GM12878 (cell line): ENCODE data around the gene UBE3D. TPM values are rescaled to one million over a fixed set of nuclear protein-coding genes. Genes with fewer than 3 reads are reported as not detected.

Source experiments
- ATAC-seq: fragments of 200-7000 bp; cut with Tn5 transposase; 3 replicates; pipeline ENCODE4 v1.9.1; 2020; ENCODE audit warnings: mild to moderate bottlenecking, moderate library complexity
- BruUV-seq: library from RNA; stranded (reverse); fragments of 400-500 nt; replicated peaks from 2 replicates; lab custom pipeline; 2021; lab: Mats Ljungman, UMichigan
- CTCF ChIA-PET: fragments of 300-600 bp; sonication (Branson Sonifier 250); formaldehyde crosslinking; extraction: SDS; loops from one replicate; lab custom pipeline; 2021; ENCODE audit warnings: inconsistent platforms; lab: Yijun Ruan, JAX
- POLR2A ChIA-PET: fragments of 350-600 bp; formaldehyde crosslinking; extraction: SDS; loops from one replicate; lab custom pipeline; 2021; ENCODE audit warnings: inconsistent platforms; lab: Charles Lee
- RAD21 ChIA-PET: fragments of 300-600 bp; sonication (Branson Sonifier 250); formaldehyde crosslinking; loops from one replicate; lab custom pipeline; 2023; ENCODE audit warnings: antibody characterized with exemption; ENCODE audit not compliant: unreplicated experiment; lab: Charles Lee
- SMC1A ChIA-PET: fragments of 300-600 bp; sonication (Branson Sonifier 250); formaldehyde crosslinking; loops from one replicate; lab custom pipeline; 2023; ENCODE audit not compliant: unreplicated experiment, uncharacterized antibody; lab: Charles Lee
- DNase-seq: peaks from one replicate; pipeline ENCODE4 v3.0.0-alpha.2; 2011; ENCODE audit warnings: low read depth, low spot score
- FAIRE-seq: peaks from 3 replicates; lab custom pipeline; 2011; peaks lifted over from hg19 to GRCh38; lab: Jason Lieb, UNC
- H2AFZ ChIP-seq: 2 replicates; pipeline ENCODE4 v1.6.0; 2011; ENCODE audit warnings: low read depth, low read length, control low read depth; ENCODE audit not compliant: control insufficient read depth
- H3K27ac ChIP-seq: 2 replicates; pipeline ENCODE4 v1.5.1; 2011; ENCODE audit warnings: control low read depth; ENCODE audit not compliant: control insufficient read depth, insufficient read depth
- H3K27me3 ChIP-seq, 2 experiments: replicated peaks in 1 of 2; 2 replicates each; pipeline versions ENCODE4 v1.6.0 to v1.6.1; 2011; ENCODE audit warnings: low read length in 1 of 2; ENCODE audit not compliant: control insufficient read depth in 2 of 2, insufficient read depth in 2 of 2
- H3K36me3 ChIP-seq, 2 experiments: 2 replicates each; pipeline ENCODE4 v1.5.1; 2011; ENCODE audit warnings: low read length in 1 of 2; ENCODE audit not compliant: control insufficient read depth in 2 of 2, insufficient read depth in 2 of 2
- H3K4me1 ChIP-seq: 2 replicates; pipeline ENCODE4 v1.6.1; 2011; ENCODE audit warnings: mild to moderate bottlenecking, low read length, moderate library complexity, mixed read lengths; ENCODE audit not compliant: control insufficient read depth, insufficient read depth
- H3K4me2 ChIP-seq: 2 replicates; pipeline ENCODE4 v1.6.0; 2011; ENCODE audit warnings: control low read depth; ENCODE audit not compliant: control insufficient read depth, insufficient read depth
- H3K4me3 ChIP-seq: fragments of 200-600 bp; sonication (generic); 2 replicates; pipeline ENCODE4 v1.5.1; 2016
- H3K79me2 ChIP-seq: 2 replicates; pipeline ENCODE4 v1.6.0; 2011; ENCODE audit warnings: low read length; ENCODE audit not compliant: control insufficient read depth, insufficient read depth
- H3K9ac ChIP-seq: 2 replicates; pipeline ENCODE4 v1.8.0; 2011; ENCODE audit warnings: low read length, control low read depth, mixed read lengths; ENCODE audit not compliant: control insufficient read depth, insufficient read depth
- H3K9me3 ChIP-seq: replicated peaks from 3 replicates; pipeline ENCODE4 v1.5.1; 2011; ENCODE audit warnings: mild to moderate bottlenecking, low read length; ENCODE audit not compliant: control insufficient read depth, insufficient read depth
- H4K20me1 ChIP-seq: 2 replicates; pipeline ENCODE4 v1.6.0; 2011; ENCODE audit not compliant: control insufficient read depth, insufficient read depth
- CBX3 ChIP-seq: fragments of 200-600 bp; sonication (generic); IDR thresholded peaks from 2 replicates; pipeline ENCODE4 v1.6.1; 2016; ENCODE audit warnings: low read depth, borderline replicate concordance
- CHD2 ChIP-seq: IDR thresholded peaks from 2 replicates; pipeline ENCODE4 v1.6.1; 2011; ENCODE audit warnings: low read depth, low read length, improper control_type of control experiment, borderline replicate concordance
- ETV6 ChIP-seq, 2 experiments: fragments of 450-650 bp in 1 of 2; IDR thresholded peaks in 1 of 2; conservative IDR thresholded peaks in 1 of 2; 2 replicates each; pipeline ENCODE4 v1.6.1; 2014; ENCODE audit warnings: antibody characterized with exemption in 1 of 2, borderline replicate concordance in 1 of 2, low read depth in 1 of 2, mild to moderate bottlenecking in 1 of 2, moderate library complexity in 1 of 2
- IRF4 ChIP-seq: IDR thresholded peaks from 2 replicates; pipeline ENCODE4 v1.6.1; 2011; ENCODE audit warnings: low read depth, low read length
- MXI1 ChIP-seq: fragments of 150-350 bp; IDR thresholded peaks from 2 replicates; pipeline ENCODE4 v1.6.1; 2011; ENCODE audit warnings: low read depth, mild to moderate bottlenecking, inconsistent platforms, low read length, improper control_type of control experiment
- MYB ChIP-seq: fragments of 150-350 bp; IDR thresholded peaks from 2 replicates; pipeline ENCODE4 v1.6.1; 2014; ENCODE audit warnings: mild to moderate bottlenecking, low read depth, low read length, borderline replicate concordance
- NRF1 ChIP-seq: conservative IDR thresholded peaks from 2 replicates; pipeline ENCODE4 v1.6.1; 2011; ENCODE audit warnings: mild to moderate bottlenecking, low read depth, low read length, improper control_type of control experiment
- RAD21 ChIP-seq: IDR thresholded peaks from 2 replicates; pipeline ENCODE4 v1.6.1; 2011; ENCODE audit warnings: mild to moderate bottlenecking, low read depth, low read length, moderate library complexity; ENCODE audit not compliant: insufficient read depth
- RCOR1 ChIP-seq: conservative IDR thresholded peaks from 2 replicates; pipeline ENCODE4 v1.6.1; 2012; ENCODE audit warnings: low read depth, low read length, improper control_type of control experiment
- SMAD1 ChIP-seq: fragments of 450-650 bp; IDR thresholded peaks from 2 replicates; pipeline ENCODE4 v1.6.1; 2018; ENCODE audit warnings: mild to moderate bottlenecking, low read depth; ENCODE audit not compliant: partially characterized antibody
- SMAD5 ChIP-seq: IDR thresholded peaks from 2 replicates; pipeline ENCODE4 v1.6.1; 2016; ENCODE audit warnings: antibody characterized with exemption, low read depth
- SREBF1 ChIP-seq: IDR thresholded peaks from 2 replicates; pipeline ENCODE4 v1.6.1; 2012; ENCODE audit warnings: mild to moderate bottlenecking, low read length
- SRF ChIP-seq, 2 experiments: IDR thresholded peaks; 2 replicates each; pipeline ENCODE4 v1.6.1; 2011; ENCODE audit warnings: low read depth in 2 of 2, low read length in 2 of 2, mild to moderate bottlenecking in 1 of 2, moderate library complexity in 1 of 2
- YY1 ChIP-seq: IDR thresholded peaks from 2 replicates; pipeline ENCODE4 v1.6.1; 2011; ENCODE audit warnings: low read depth, mild to moderate bottlenecking, low read length
- ZNF24 ChIP-seq: fragments of 450-650 bp; IDR thresholded peaks from 2 replicates; pipeline ENCODE4 v1.6.1; 2017; ENCODE audit warnings: antibody characterized with exemption, mild to moderate bottlenecking
- ZZZ3 ChIP-seq: IDR thresholded peaks from 2 replicates; pipeline ENCODE4 v1.6.1; 2011; ENCODE audit warnings: low read depth; ENCODE audit not compliant: control insufficient read depth, insufficient read length
- WGBS: methylation state at CpG from one replicate; pipeline ENCODE4 v1.1.6; 2016; ENCODE audit warnings: low lambda C conversion rate; ENCODE audit not compliant: insufficient replicate concordance, insufficient coverage; ENCODE audit errors: missing lambda C conversion rate; 5-methylcytosine and 5-hydroxymethylcytosine counted together
- in situ Hi-C: fragments of 300-500 bp; cut with MboI; formaldehyde crosslinking; loops from 9 replicates; pipeline ENCODE4 v1.14.3; 2018; ENCODE audit warnings: mixed read lengths
- intact Hi-C: fragments of 100-400 bp; cut with micrococcal nuclease; formaldehyde crosslinking; loops from one replicate; pipeline ENCODE4 v1.14.2; 2022; ENCODE audit not compliant: unreplicated experiment
- polyA plus RNA-seq, 11 experiments: library from polyadenylated mRNA; depleted of rRNA in 4 of 11; unstranded in 6 of 11; stranded (reverse) in 5 of 11; fragments of >200 nt; fragmentation: Nextera tagmentation in 4 of 11; fragmentation: Illumina TruSeq in 1 of 11; extraction: Ambion mirVana in 4 of 11; extraction: Trizol in 1 of 11; gene quantifications; 1 replicate in 1 of 11; 2 replicates in 10 of 11; pipeline versions ENCODE4 v1.2.1 to v1.2.3, GENCODE V29; 2011 to 2016; ENCODE audit warnings: inconsistent platforms in 2 of 11, missing spikeins in 2 of 11, low read depth in 1 of 11
- total RNA-seq, 4 experiments: library from RNA; depleted of rRNA in 3 of 4; stranded (reverse); fragments of >200 nt in 3 of 4; fragmentation: Illumina TruSeq in 1 of 4; extraction: Trizol in 1 of 4; gene quantifications; 2 replicates each; pipeline versions ENCODE4 v1.2.1 to v1.2.3, GENCODE V29; 2013 to 2021
- TF ChIP-seq, protein P1 (sequence below): fragments of 450-650 bp; IDR thresholded peaks from 2 replicates; pipeline ENCODE4 v1.6.1; 2017; ENCODE audit warnings: mild to moderate bottlenecking, moderate library complexity
- TF ChIP-seq, protein P2 (sequence below): fragments of 450-650 bp; IDR thresholded peaks from 2 replicates; pipeline ENCODE4 v1.6.1; 2018; ENCODE audit warnings: borderline replicate concordance, mild to moderate bottlenecking; ENCODE audit not compliant: partially characterized antibody

The UBE3D gene
- total and polyA plus RNA-seq, 10 of the 15 experiments (the other 5 are each of a cell fraction or from before 2014, with no cell fraction given) = 4.3 to 9.0 (median 7.5) TPM

DNA sequence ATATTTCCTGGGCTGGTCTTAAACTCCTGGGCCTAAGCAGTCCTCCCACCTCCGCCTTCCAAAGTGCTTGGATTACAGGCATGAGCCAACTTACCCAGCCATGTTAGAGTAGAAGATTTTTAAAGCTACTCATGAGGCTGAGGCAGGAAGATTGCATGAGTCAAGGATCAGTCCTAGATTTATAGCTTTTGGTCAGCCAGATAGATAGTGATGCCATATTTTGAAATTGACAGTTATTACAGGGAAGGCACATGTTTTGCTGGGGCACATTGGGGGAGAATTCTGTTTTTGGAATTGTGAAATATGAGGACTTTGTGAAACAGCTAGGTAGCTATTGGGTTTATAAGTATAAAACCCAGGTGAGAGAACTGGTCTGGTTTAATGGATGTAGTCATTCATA is 42.7 kb upstream of the UBE3D start (continued):
- TF ChIP-seq ETV6 (conservative IDR thresholded peaks at IDR 0.05 in 1 of 2, IDR thresholded peaks at IDR 0.05 in 1 of 2; ENCODE audit: borderline replicate concordance in 1 of 2, low read depth in 1 of 2) (no peak), IRF4 (no peak), CHD2 (no peak), ZNF24 (no peak), SMAD1 (no peak), SMAD5 (no peak), YY1 (no peak)
- TF ChIP-seq, all 136 proteins: peak for 0

DNA sequence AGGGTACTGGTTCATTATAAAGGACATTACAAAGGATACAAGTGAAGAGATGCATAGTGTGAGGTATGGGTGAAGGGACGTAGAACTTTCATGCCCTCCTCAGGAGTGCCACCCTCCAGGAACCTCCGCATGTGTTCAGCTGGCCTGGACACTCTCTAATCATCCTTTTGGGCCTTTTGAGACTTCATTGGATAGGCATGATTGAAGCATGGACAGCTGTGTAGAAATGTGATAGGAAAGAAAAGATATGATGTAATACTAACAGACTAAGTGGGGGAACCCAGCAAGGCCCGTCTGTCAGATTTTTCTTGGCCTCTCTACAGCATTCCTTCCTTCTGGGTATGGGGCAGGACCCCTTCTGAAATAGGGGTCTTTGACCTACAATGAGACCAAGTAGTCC is 32.9 kb upstream of the UBE3D start:
- no peak for DNase-seq
- Histone ChIP-seq H4K20me1 (no peaks in the 10 kb centered on the region), H3K4me3 (no peak overlapping the region), H3K4me2 (no peak overlapping the region), H3K9me3 (no peaks in the 10 kb centered on the region), H3K36me3 (peaks cover 0 to 5% of the 10 kb centered on the region in 2 experiments; a peak in 1 of 4 replicates), H3K4me1 (no peaks in the 10 kb centered on the region), H3K79me2 (no peaks in the 10 kb centered on the region), H3K27ac (no peak overlapping the region), H3K9ac (no peak overlapping the region), H2AFZ (no peak overlapping the region), H3K27me3 (no peaks in the 10 kb centered on the region)
- FAIRE-seq = no peak
- SMC1A ChIA-PET = interaction anchor here (1.2 to 1.3 kb wide), 2 partner anchors 10 to 32 kb away, joined by 4 to 5 read pairs; no protein-coding TSS in a partner anchor
- RAD21 ChIA-PET = interaction anchor here (1.4 kb wide), 1 partner anchor 32 kb away, joined by 5 read pairs; the partner anchor contains the start of gene UBE3D
- no TSS peak for BruUV-seq
- no peak for ATAC-seq
- 96% methylated on average over 3 of the region's 3 CpGs for whole genome bisulfite sequencing
- intact Hi-C loops = no loop called here
- POLR2A ChIA-PET = no interaction called here
- CTCF ChIA-PET = interaction anchor here (1.0 to 1.5 kb wide), 3 partner anchors 9 to 32 kb away, joined by 3 to 7 read pairs (median 4); partner anchors contain the start of gene DOP1A
- in situ Hi-C loops = no loop called here
- TF ChIP-seq MXI1 (no peak), ZZZ3 (no peak), SREBF1 (no peak), SRF (IDR thresholded peaks at IDR 0.05; ENCODE audit: low read depth in 2 of 2, low read length in 2 of 2) (no peak), NRF1 (no peak), MYB (no peak), RCOR1 (no peak), CBX3 (no peak), RAD21 (no peak)
- TF ChIP-seq, protein P1, sequence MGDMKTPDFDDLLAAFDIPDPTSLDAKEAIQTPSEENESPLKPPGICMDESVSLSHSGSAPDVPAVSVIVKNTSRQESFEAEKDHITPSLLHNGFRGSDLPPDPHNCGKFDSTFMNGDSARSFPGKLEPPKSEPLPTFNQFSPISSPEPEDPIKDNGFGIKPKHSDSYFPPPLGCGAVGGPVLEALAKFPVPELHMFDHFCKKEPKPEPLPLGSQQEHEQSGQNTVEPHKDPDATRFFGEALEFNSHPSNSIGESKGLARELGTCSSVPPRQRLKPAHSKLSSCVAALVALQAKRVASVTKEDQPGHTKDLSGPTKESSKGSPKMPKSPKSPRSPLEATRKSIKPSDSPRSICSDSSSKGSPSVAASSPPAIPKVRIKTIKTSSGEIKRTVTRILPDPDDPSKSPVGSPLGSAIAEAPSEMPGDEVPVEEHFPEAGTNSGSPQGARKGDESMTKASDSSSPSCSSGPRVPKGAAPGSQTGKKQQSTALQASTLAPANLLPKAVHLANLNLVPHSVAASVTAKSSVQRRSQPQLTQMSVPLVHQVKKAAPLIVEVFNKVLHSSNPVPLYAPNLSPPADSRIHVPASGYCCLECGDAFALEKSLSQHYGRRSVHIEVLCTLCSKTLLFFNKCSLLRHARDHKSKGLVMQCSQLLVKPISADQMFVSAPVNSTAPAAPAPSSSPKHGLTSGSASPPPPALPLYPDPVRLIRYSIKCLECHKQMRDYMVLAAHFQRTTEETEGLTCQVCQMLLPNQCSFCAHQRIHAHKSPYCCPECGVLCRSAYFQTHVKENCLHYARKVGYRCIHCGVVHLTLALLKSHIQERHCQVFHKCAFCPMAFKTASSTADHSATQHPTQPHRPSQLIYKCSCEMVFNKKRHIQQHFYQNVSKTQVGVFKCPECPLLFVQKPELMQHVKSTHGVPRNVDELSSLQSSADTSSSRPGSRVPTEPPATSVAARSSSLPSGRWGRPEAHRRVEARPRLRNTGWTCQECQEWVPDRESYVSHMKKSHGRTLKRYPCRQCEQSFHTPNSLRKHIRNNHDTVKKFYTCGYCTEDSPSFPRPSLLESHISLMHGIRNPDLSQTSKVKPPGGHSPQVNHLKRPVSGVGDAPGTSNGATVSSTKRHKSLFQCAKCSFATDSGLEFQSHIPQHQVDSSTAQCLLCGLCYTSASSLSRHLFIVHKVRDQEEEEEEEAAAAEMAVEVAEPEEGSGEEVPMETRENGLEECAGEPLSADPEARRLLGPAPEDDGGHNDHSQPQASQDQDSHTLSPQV = no peak
- TF ChIP-seq, protein P2, sequence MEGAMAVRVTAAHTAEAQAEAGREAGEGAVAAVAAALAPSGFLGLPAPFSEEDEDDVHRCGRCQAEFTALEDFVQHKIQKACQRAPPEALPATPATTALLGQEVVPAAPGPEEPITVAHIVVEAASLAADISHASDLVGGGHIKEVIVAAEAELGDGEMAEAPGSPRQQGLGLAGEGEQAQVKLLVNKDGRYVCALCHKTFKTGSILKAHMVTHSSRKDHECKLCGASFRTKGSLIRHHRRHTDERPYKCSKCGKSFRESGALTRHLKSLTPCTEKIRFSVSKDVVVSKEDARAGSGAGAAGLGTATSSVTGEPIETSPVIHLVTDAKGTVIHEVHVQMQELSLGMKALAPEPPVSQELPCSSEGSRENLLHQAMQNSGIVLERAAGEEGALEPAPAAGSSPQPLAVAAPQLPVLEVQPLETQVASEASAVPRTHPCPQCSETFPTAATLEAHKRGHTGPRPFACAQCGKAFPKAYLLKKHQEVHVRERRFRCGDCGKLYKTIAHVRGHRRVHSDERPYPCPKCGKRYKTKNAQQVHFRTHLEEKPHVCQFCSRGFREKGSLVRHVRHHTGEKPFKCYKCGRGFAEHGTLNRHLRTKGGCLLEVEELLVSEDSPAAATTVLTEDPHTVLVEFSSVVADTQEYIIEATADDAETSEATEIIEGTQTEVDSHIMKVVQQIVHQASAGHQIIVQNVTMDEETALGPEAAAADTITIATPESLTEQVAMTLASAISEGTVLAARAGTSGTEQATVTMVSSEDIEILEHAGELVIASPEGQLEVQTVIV = no peak
